Measurements from ENCODE around the gene HS2ST1.
A peak's percentile ranks its signal among the peaks of the same experiment; 100 is the strongest.
"Not testable (repeated sequence)": the region's sequence is repeated elsewhere in the genome, so short reads cannot be mapped to it uniquely, and the experiment has no call there.

Gene HS2ST1

GRCh38 chr1:86924324-86924960, 10.0 kb downstream of the HS2ST1 start:
- DNase-seq = no peak

- no peak for DNase-seq
These were observed 11.3 kb downstream of the HS2ST1 start for GRCh38 chr1:86925742-86926141.

GRCh38 chr1:86926883-86927282, 12.4 kb downstream of the HS2ST1 start:
- no peak for DNase-seq

GRCh38 chr1:86928819-86929218, 14.4 kb downstream of the HS2ST1 start:
- no peak for DNase-seq

- DNase-seq = no peak
These were observed 18.6 kb downstream of the HS2ST1 start for GRCh38 chr1:86933051-86933450.

GRCh38 chr1:86933562-86934377, 19.3 kb downstream of the HS2ST1 start:
- DNase-seq = no peak

- DNase-seq = no peak
These were observed 24.0 kb downstream of the HS2ST1 start for GRCh38 chr1:86938450-86938849.

GRCh38 chr1:86938855-86939254, 24.4 kb downstream of the HS2ST1 start:
- no peak for DNase-seq

GRCh38 chr1:86939406-86939805, 25.0 kb downstream of the HS2ST1 start:
- no peak for DNase-seq

- no peak for DNase-seq
These were observed 26.2 kb downstream of the HS2ST1 start for GRCh38 chr1:86940599-86940998.

- no peak for DNase-seq
These were observed 27.6 kb downstream of the HS2ST1 start for GRCh38 chr1:86942042-86942441.

GRCh38 chr1:86942743-86943142, 28.3 kb downstream of the HS2ST1 start:
- DNase-seq = no peak

- no peak for DNase-seq
These were observed 33.8 kb downstream of the HS2ST1 start for GRCh38 chr1:86948212-86948611.

GRCh38 chr1:86950712-86951419, 36.4 kb downstream of the HS2ST1 start:
- DNase-seq = no peak

- DNase-seq = no peak
These were observed 37.0 kb downstream of the HS2ST1 start for GRCh38 chr1:86951430-86951829.

GRCh38 chr1:86953167-86953566, 38.7 kb downstream of the HS2ST1 start:
- no peak for DNase-seq

- DNase-seq = no peak
These were observed 41.2 kb downstream of the HS2ST1 start for GRCh38 chr1:86955678-86956077.

GRCh38 chr1:86956221-86956620, 41.8 kb downstream of the HS2ST1 start:
- DNase-seq = peak in 1 of 51 donors; percentile 6

GRCh38 chr1:86957221-86957620, 42.8 kb downstream of the HS2ST1 start:
- DNase-seq = no peak

GRCh38 chr1:86960548-86960947, 46.1 kb downstream of the HS2ST1 start:
- no peak for DNase-seq

- not testable (repeated sequence) for DNase-seq
These were observed 49.4 kb downstream of the HS2ST1 start for GRCh38 chr1:86963841-86964240.

GRCh38 chr1:86965012-86965826, 50.8 kb downstream of the HS2ST1 start:
- peak in 7 of 51 donors; percentile 2 to 20 (median 7) for DNase-seq

All from hypothalamus (tissue), 51 donors.